ENCODE data around the gene ATF6B.

Gene ATF6B

GRCh38 chr6:32127717-32128592, at the start of gene ATF6B:
Gene ATF6B, minus strand, starts transcription at chr6:32128246. Its CDS starts 39 bp downstream, at chr6:32128207.
- peak; percentile 96 for DNase-seq
- peak; percentile 90 to 92 for ATAC-seq (replicated peaks)
- peaks cover 24 to 63% of the 10 kb centered on the region in 2 donors for H3K4me1 Mint-ChIP-seq
- peaks cover 22 to 26% of the 10 kb centered on the region in 2 donors for H3K36me3 Mint-ChIP-seq
- no peaks in the 10 kb centered on the region for H3K9me3 Mint-ChIP-seq
- H3K27ac Mint-ChIP-seq, result peak within 1 kb of the TSS; percentile 99
- no peaks in the 10 kb centered on the region for H3K27me3 Mint-ChIP-seq
- peak within 1 kb of the TSS; percentile 98 to 99 for H3K4me3 Mint-ChIP-seq

- DNase-seq, result no peak
- Mint-ChIP-seq H3K27ac (peak overlapping the region; percentile 98), H3K27me3 (no peaks in the 10 kb centered on the region), H3K36me3 (peaks cover 29 to 34% of the 10 kb centered on the region in 2 donors), H3K9me3 (peaks cover 0 to 2% of the 10 kb centered on the region in 2 donors), H3K4me1 (peaks cover 54 to 67% of the 10 kb centered on the region in 2 donors), H3K4me3 (peak overlapping the region; percentile 83 to 91)
- ATAC-seq (replicated peaks), result peak in 1 of 2 donors; percentile 5
Measured at GRCh38 chr6:32177183-32177787, 49.2 kb upstream of the ATF6B start.

DNA sequence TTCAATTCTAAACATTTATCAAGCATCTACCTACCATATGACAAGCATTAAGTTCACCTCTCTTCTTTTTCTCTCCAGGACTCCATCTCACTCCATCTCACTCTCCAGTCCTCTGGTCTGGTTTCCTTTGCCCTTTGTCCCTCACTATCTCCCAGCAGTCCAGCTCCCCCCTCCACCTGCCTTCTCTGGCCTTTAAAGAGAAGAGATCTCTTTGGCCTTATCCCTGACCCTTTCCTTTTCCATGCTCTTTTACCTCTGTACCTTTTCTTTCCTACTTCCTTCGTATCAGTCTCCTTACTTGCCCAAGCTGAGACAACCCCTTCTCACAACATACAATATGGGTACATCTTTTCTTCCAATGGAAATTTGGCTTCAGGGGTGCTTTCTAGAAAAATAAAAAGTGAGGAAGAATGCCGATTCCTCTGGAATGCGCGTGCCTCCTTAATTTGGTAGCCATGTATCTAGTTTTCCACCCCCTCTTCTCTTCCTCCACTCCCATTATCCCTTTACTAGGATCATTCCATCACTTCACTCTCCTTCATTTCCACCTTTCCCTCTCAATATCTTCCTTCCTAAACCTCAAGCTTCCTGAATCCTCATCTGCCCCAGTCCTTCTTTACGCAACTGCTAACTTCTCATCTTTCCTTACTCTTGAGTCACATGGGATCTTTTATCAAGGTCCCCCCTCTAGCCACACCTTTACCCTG, 48.6 kb upstream of the ATF6B start:
- Mint-ChIP-seq H3K4me3 (peak overlapping the region; percentile 83 to 91), H3K27ac (peak overlapping the region; percentile 98), H3K9me3 (peaks cover 0 to 2% of the 10 kb centered on the region in 2 donors), H3K27me3 (no peaks in the 10 kb centered on the region), H3K36me3 (peaks cover 28 to 34% of the 10 kb centered on the region in 2 donors), H3K4me1 (peaks cover 54 to 67% of the 10 kb centered on the region in 2 donors)
- ATAC-seq (replicated peaks) (no peak), DNase-seq (no peak)

DNA sequence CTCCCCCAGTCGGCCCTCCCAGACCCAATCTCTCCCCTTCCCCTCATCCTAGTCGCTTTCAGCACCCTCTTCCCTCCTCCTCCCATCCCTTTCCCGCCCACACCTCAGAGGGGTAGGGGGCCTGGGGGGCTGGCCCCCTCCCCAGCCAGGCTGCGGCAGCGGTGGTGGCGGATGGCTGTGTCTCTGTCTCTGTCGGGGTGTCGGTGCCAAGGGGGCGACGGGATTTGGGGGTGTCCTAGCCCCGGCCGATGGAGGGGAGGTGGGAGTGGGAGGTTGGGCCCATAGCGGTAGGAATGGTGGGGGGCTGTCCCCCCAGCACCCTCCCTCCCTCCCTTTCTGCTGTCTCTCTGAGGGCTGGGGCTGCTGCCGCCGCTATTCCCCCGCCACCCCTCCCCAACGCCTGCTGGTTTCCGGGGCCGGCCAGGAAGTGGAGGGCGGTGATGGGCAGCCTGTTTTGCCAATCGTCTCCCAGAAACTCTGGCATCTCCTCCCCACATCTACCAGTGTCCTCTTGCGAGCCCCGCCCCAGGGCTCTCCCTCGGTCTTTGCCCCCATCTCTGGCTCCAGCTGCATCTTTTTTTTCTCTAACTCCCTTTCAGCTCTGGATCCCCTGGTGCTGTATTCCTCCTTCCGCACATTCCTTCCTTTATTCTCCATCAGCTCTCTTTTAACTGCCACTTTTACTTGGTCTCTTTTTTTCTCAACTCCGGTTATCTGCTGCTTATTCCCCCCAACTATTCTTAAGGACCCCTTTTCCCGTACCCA, 47.8 kb upstream of the ATF6B start, which contains the start of gene AGPAT1:
Gene AGPAT1, minus strand, starts transcription at position 374 of the 765 bp plus-strand sequence. CDS start 4,588 bp downstream, outside the sequence.
- Mint-ChIP-seq H3K9me3 (peaks cover 0 to 2% of the 10 kb centered on the region in 2 donors), H3K27me3 (no peaks in the 10 kb centered on the region), H3K4me3 (peak within 1 kb of the TSS; percentile 83 to 91), H3K27ac (peak within 1 kb of the TSS; percentile 98), H3K4me1 (peaks cover 48 to 61% of the 10 kb centered on the region in 2 donors), H3K36me3 (peaks cover 22 to 31% of the 10 kb centered on the region in 2 donors)
- peak; percentile 96 for DNase-seq
- peak; percentile 58 to 65 for ATAC-seq (replicated peaks)

DNA sequence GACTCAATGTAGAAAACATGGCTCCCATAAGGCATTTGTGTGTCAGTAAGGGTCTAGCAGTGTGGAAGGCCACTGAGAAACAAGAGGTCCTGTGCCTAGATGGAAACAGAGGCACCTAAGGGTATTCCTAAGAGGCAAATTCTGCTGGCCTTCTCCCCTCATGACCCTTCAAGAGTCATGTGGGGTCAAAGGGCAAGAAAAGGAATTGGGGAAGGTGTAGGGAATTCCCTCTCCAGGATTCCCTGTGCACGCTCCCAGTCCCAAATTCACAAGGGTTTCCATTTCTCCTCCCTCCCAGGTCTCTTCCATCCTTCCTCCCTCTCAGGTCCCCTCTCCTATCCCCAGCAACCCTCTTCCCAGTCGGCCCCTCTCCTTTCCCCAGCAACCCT, 47.3 kb upstream of the ATF6B start:
- ATAC-seq (replicated peaks) (no peak), DNase-seq (no peak)
- Mint-ChIP-seq H3K27me3 (no peaks in the 10 kb centered on the region), H3K9me3 (peaks cover 0 to 2% of the 10 kb centered on the region in 2 donors), H3K36me3 (peaks cover 22 to 31% of the 10 kb centered on the region in 2 donors), H3K4me1 (peaks cover 46 to 55% of the 10 kb centered on the region in 2 donors), H3K4me3 (peak overlapping the region; percentile 83 to 91), H3K27ac (peak overlapping the region; percentile 73)

DNA sequence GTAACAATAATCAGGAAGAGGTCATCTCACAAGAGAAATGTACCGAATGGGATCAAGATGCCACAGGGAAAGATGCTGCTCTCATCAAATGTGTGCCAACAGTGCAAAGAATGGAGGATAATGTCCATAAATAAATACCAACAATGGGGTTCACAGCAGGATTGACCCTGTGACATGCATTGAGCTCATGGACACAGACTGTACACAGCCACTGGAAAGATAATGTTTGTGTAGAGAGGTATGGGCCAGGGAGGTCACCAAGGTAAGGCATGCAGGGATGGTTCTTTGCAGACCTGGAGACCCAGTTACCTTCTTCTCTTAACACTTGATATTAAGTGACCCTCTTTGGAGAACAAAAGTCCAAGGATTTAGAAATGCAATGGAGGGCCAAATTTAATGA, 46.4 kb upstream of the ATF6B start:
- H3K36me3 Mint-ChIP-seq, result peaks cover 25 to 34% of the 10 kb centered on the region in 2 donors
- H3K9me3 Mint-ChIP-seq, result peaks cover 0 to 2% of the 10 kb centered on the region in 2 donors
- peaks cover 45 to 46% of the 10 kb centered on the region in 2 donors for H3K4me1 Mint-ChIP-seq
- peak overlapping the region in 1 of 2 donors; percentile 14 for H3K4me3 Mint-ChIP-seq
- ATAC-seq (replicated peaks) (no peak), DNase-seq (no peak)
- no peaks in the 10 kb centered on the region for H3K27me3 Mint-ChIP-seq
- H3K27ac Mint-ChIP-seq, result no peak overlapping the region

DNA sequence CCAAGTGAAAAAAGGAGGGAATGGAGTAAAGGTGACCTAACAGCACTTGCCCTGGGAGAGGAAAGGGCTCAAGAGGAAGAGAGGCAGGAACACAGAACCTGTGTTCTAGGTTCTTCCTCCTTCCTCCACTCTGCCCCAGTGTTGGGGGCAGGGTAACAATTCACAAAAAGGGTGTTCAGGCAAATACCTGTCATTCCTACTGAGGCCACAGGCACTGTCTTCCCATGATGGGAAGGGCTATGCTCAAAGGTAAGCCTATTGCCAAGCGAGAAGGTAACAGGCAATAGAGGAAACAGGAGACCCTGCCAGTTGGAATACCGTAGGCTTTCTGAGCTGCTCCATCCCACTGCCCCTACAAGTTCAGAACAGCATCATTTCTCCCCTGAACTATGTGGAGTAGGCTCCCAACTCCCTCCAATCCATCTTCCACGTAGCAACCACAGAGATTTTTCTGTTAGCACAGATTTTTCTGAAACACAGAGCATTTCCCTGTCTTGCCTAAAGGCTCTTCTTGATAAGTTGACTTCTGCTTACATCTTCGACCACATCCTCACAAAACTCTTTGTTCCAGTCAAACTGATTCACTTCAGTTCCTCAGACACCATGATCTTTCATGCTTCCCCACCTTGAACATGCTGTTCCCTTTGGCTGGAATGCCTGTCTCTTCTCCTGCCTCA, 45.1 kb upstream of the ATF6B start:
- peaks cover 27 to 37% of the 10 kb centered on the region in 2 donors for H3K36me3 Mint-ChIP-seq
- no peak for DNase-seq
- peaks cover 0 to 2% of the 10 kb centered on the region in 2 donors for H3K9me3 Mint-ChIP-seq
- no peaks in the 10 kb centered on the region for H3K27me3 Mint-ChIP-seq
- peaks cover 39 to 41% of the 10 kb centered on the region in 2 donors for H3K4me1 Mint-ChIP-seq
- H3K4me3 Mint-ChIP-seq, result no peak overlapping the region
- H3K27ac Mint-ChIP-seq, result no peak overlapping the region
- no peak for ATAC-seq (replicated peaks)

GRCh38 chr6:32171234-32171633, 43.2 kb upstream of the ATF6B start:
- Mint-ChIP-seq H3K4me3 (no peak overlapping the region), H3K36me3 (peaks cover 33 to 46% of the 10 kb centered on the region in 2 donors)
- ATAC-seq (replicated peaks), result no peak

GRCh38 chr6:32170294-32170693, 42.2 kb upstream of the ATF6B start:
- Mint-ChIP-seq H3K4me3 (no peak overlapping the region), H3K27me3 (no peaks in the 10 kb centered on the region), H3K4me1 (peaks cover 32 to 33% of the 10 kb centered on the region in 2 donors), H3K36me3 (peaks cover 33 to 51% of the 10 kb centered on the region in 2 donors), H3K9me3 (no peaks in the 10 kb centered on the region), H3K27ac (no peak overlapping the region)
- ATAC-seq (replicated peaks), result no peak
- DNase-seq, result no peak

More at GRCh38 chr6:32171234-32171633, 43.2 kb upstream of the ATF6B start:
- H3K9me3 Mint-ChIP-seq, result no peaks in the 10 kb centered on the region
- peaks cover 35 to 36% of the 10 kb centered on the region in 2 donors for H3K4me1 Mint-ChIP-seq
- H3K27me3 Mint-ChIP-seq, result no peaks in the 10 kb centered on the region
- no peak overlapping the region for H3K27ac Mint-ChIP-seq
- no peak for DNase-seq

- Mint-ChIP-seq H3K4me3 (no peak overlapping the region), H3K27ac (peak overlapping the region; percentile 65), H3K36me3 (peaks cover 36 to 53% of the 10 kb centered on the region in 2 donors), H3K9me3 (no peaks in the 10 kb centered on the region), H3K4me1 (peaks cover 28% of the 10 kb centered on the region in 2 donors), H3K27me3 (no peaks in the 10 kb centered on the region)
- no peak for ATAC-seq (replicated peaks)
- no peak for DNase-seq
Measured at GRCh38 chr6:32168807-32169591, 41.0 kb upstream of the ATF6B start.

DNA sequence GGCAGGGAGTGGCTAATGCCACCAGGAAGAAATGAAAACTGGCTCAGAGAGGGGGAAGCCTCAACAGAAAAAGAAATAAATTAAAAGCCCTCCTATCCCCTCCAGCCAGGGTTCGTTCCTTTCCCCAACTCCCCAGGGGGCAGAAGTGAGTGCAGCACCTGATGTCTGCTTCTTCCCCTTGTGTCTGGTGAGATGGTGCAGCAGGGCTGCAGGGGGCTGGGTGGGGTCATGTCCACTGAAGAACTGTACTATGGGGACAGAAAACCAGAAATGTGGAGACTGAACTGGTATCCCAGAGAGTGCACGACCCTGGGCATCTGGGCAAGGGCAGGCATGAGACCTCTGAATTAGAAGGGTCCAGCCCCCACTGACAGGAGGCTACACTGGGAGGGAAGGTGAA, 40.3 kb upstream of the ATF6B start:
- Mint-ChIP-seq H3K27ac (no peak overlapping the region), H3K27me3 (no peaks in the 10 kb centered on the region)

GRCh38 chr6:32167761-32168262, 39.8 kb upstream of the ATF6B start:
- peaks cover 39 to 53% of the 10 kb centered on the region in 2 donors for H3K36me3 Mint-ChIP-seq
- H3K4me1 Mint-ChIP-seq, result peaks cover 19 to 20% of the 10 kb centered on the region in 2 donors
- no peaks in the 10 kb centered on the region for H3K9me3 Mint-ChIP-seq

More for the DNA sequence above, 40.3 kb upstream of the ATF6B start:
- Mint-ChIP-seq H3K36me3 (peaks cover 37 to 50% of the 10 kb centered on the region in 2 donors), H3K9me3 (no peaks in the 10 kb centered on the region), H3K4me3 (no peak overlapping the region), H3K4me1 (peaks cover 21 to 23% of the 10 kb centered on the region in 2 donors)
- ATAC-seq (replicated peaks), result no peak
- no peak for DNase-seq

More at GRCh38 chr6:32167761-32168262, 39.8 kb upstream of the ATF6B start:
- DNase-seq (no peak), ATAC-seq (replicated peaks) (no peak)
- Mint-ChIP-seq H3K4me3 (no peak overlapping the region), H3K27me3 (no peaks in the 10 kb centered on the region), H3K27ac (no peak overlapping the region)
